Lung microvascular endothelial cell (primary cell): ENCODE measurements around the gene ZNF407. TPM values are rescaled to one million over a fixed set of nuclear protein-coding genes. Genes with fewer than 3 reads are reported as not detected.
"Not testable (repeated sequence)": the region's sequence is repeated elsewhere in the genome, so short reads cannot be mapped to it uniquely, and the experiment has no call there.

ENCODE experiments used
- DNase-seq, 2 donors: peaks; one replicate each; pipeline versions ENCODE4 v3.0.0 to v3.0.0-alpha.2; 2010; ENCODE audit warnings: low read depth in 2 of 2
- total RNA-seq: library from RNA; depleted of rRNA; stranded (reverse); fragments of >200 nt; gene quantifications from 2 replicates; pipeline ENCODE4 v1.2.1, GENCODE V29; 2014

Gene ZNF407
- total RNA-seq, 1 donor from 2014 or later, result 15.1 TPM

- no peak for DNase-seq
These were observed 468.6 kb downstream of the ZNF407 start for GRCh38 chr18:75066021-75066880.

- no peak for DNase-seq
These were observed 469.3 kb downstream of the ZNF407 start for GRCh38 chr18:75066936-75067335.

GRCh38 chr18:75067996-75068645 is 470.5 kb downstream of the ZNF407 start:
- no peak for DNase-seq

GRCh38 chr18:75068682-75069435 is 471.2 kb downstream of the ZNF407 start:
- DNase-seq, result peak; percentile 91 to 96

GRCh38 chr18:75070235-75070624 is 472.6 kb downstream of the ZNF407 start:
- peak; percentile 28 to 43 for DNase-seq

GRCh38 chr18:75070625-75071483 is 473.2 kb downstream of the ZNF407 start:
- DNase-seq, result peak; percentile 93 to 96

- no peak for DNase-seq
These were observed 473.8 kb downstream of the ZNF407 start for GRCh38 chr18:75071484-75071785.

- no peak for DNase-seq
These were observed 474.4 kb downstream of the ZNF407 start for GRCh38 chr18:75071866-75072671.

GRCh38 chr18:75072672-75073371 is 475.2 kb downstream of the ZNF407 start:
- no peak for DNase-seq

- no peak for DNase-seq
These were observed 476.0 kb downstream of the ZNF407 start for GRCh38 chr18:75073654-75074053.

- DNase-seq, result no peak
These were observed 476.7 kb downstream of the ZNF407 start for GRCh38 chr18:75074196-75075015.

GRCh38 chr18:75075016-75075305 is 477.3 kb downstream of the ZNF407 start:
- no peak for DNase-seq

- no peak for DNase-seq
These were observed 477.8 kb downstream of the ZNF407 start for GRCh38 chr18:75075429-75075841.

GRCh38 chr18:75076286-75076685 is 478.6 kb downstream of the ZNF407 start:
- no peak for DNase-seq

- DNase-seq, result no peak
These were observed 483.8 kb downstream of the ZNF407 start for GRCh38 chr18:75081486-75081885.

- no peak for DNase-seq
These were observed 485.5 kb downstream of the ZNF407 start for GRCh38 chr18:75083131-75083530.

GRCh38 chr18:75083761-75084160 is 486.1 kb downstream of the ZNF407 start:
- DNase-seq, result no peak

- DNase-seq, result not testable (repeated sequence)
These were observed 488.0 kb downstream of the ZNF407 start for GRCh38 chr18:75085676-75086075.

- no peak for DNase-seq
These were observed 488.9 kb downstream of the ZNF407 start for GRCh38 chr18:75086494-75087034.
